NCI-H146 (cell line): ENCODE measurements around the gene TMEM41B.
"Not testable (repeated sequence)": the region's sequence is repeated elsewhere in the genome, so short reads cannot be mapped to it uniquely, and the experiment has no call there.

Source experiments
- DNase-seq: peaks from one replicate; lab custom pipeline; 2025; lab: John Stamatoyannopoulos, UW

The TMEM41B gene, protein sequence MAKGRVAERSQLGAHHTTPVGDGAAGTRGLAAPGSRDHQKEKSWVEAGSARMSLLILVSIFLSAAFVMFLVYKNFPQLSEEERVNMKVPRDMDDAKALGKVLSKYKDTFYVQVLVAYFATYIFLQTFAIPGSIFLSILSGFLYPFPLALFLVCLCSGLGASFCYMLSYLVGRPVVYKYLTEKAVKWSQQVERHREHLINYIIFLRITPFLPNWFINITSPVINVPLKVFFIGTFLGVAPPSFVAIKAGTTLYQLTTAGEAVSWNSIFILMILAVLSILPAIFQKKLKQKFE

DNA sequence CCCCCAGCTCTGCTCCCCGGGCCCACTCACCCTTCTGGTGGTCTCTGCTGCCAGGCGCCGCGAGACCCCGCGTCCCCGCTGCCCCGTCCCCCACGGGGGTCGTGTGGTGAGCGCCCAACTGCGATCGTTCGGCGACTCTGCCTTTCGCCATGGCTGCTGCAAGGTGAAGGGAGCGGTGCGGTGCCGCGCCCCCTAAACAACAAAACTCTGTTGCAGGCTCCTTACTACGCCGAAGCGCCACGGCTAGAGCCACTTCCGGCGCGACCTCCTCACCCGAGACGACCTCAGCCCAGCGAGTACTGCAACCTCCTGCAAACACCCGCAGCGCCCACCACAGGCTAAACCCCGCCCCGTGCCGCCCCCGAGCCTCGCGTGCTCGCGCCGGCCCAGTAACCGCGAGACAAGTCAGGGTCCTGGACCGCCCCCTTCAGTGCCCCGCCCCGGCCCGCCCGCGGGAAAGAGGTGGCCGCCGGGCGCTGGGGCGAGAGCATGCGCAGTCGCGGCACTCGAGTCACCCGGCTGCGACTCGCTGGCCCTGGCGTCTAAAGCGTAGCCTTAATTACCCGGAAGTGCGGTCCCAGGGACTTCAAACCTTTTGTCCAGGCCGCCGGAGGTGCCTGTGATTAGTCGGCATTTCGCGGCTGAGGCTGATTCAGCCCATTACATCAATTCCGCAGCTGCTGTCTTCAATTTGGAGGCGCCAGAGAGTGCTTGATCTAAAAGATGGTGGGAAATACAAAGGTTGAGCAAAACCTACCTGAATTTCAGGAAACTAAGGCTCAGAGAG is at the start of gene TMEM41B:
TSS of gene TMEM41B (minus strand) at position 303 of the 787 bp plus-strand sequence. CDS start at position 151, 152 bp downstream.
- DNase-seq, result peak; percentile 99

DNA sequence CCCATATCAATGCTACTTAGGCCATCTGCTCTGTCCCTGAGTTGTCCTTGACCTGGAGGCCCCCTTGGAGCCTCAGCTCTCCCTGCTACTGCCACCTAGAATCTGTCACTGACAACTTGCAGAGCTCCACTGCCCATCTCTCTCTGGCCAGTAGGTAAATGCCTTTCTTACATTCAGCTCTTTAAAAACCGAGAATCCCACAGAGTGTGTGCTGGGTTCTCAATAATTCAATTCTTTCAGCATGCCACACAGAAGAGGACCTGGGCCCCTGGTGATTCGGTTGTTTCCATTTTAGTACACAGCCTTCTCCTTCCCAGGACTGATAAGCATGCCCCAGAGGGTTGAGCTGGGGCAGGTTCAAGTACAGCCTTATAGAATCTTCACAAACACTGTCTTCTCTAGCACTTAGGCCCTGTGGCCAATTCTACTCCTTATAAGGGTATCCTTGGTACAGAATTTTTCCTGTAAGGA is 48.0 kb upstream of the TMEM41B start:
- DNase-seq, result no peak

DNA sequence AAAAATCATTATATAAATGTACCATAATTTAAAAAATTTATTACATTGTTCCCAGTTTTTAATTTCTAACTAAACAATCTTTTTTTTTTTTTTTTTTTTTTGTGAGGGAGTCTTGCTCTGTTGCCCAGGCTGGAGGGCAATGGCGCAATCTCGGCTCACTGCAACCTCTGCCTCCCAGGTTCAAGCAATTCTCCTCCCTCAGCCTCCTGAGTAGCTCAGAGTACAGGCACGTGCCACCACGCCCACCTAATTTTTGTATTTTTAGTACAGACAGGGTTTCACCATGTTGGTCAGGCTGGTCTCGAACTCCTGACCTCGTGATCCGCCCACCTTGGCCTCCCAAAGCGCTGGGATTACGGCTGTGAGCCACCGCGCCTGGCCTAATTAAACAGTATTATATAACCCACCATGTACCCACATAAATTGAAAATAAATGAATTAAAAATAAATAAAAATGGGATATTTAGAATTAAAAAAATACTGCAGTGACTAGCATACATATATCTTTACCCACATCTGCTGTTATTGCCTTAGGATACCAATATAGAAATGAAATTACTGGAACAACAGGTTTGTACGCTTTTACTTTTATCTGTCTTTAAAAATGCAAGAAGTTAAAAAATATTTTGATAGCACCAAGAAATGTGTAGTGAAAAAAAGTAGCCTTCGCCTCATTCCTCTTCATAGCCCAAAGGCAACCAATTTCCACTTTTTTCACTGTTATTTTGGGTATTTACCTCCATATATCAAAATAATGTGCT is 46.6 kb upstream of the TMEM41B start:
- not testable (repeated sequence) for DNase-seq

DNA sequence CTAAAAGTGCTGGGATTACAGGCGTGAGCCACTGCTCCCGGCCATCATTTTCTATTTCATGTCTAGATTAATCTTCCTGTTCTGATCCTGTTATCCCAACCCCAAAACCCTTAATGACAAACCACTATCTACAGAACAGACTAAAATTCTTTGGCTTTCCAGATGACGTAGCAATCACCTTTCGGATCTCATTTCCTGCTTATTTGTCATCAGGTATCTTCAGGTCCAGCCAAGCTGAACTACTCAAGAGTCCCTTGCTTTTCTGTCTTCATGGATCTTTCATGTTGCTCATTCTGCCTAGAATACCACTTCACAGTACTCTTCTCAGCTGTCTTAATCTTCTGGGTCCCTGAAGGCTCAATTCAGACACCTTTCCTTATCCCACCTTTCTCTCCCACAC is 42.6 kb upstream of the TMEM41B start:
- DNase-seq, result no peak

DNA sequence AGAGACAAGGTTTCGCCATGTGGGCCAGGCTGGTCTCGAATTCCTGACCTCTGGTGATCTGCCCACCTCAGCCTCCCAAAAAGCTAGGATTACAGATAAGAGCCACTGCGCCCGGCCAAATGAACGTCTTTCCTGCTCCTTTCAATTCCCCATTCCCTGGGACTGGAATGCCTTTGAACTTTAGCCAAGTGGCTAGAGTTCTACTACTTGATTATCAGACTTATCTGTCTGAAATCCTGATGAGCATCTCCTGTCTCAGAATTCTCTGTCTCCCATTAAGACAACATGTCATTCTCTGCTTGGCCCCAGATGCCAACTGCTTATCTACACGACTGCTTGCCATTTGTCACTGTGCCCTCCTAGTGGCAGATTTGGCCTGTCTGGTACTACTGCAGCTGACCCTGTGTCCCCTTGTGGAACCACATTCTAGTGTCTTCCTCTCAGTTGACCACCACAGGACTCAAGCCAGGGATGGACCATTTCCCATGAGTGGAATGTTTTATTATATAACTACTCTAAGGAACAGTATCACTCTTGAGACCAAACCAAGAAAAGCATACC is 37.0 kb upstream of the TMEM41B start:
- DNase-seq, result no peak

DNA sequence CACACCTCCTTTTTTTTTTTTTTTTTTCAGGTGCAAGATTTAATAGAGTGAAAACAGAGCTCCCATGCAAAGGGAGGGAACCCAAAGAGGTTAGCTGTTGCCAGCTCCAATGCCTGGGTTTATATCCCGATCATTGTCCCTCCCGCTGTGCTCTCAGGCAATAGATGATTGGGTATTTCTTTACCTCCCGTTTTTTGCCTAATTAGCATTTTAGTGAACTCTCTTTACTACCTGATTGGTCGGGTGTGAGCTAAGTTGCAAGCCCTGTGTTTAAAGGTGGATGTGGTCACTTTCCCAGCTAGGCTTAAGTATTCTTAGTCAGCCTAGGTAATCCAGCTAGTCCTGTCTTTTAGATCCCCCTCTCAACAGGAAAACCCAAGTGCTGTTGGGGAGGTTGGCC is 33.4 kb upstream of the TMEM41B start:
- DNase-seq, result not testable (repeated sequence)

DNA sequence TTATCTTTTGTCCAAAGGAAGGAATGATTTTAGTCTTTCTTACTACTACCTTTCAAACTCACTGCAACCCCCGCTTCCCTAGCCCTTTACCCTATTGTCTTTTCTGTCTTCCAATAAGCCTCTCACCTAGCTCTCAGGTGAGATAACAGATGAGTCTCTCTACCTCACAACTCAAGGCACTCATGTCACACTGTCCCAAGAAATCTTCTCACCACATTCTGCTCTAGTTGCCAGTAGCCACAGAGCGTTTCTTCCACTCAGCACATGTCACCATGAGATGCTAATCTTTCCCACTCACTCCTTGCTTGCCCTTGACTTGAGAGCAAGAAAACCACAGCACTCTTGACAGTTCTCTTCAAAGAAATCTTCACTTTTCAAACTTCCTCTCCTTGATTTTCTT is 32.7 kb upstream of the TMEM41B start:
- DNase-seq, result no peak

DNA sequence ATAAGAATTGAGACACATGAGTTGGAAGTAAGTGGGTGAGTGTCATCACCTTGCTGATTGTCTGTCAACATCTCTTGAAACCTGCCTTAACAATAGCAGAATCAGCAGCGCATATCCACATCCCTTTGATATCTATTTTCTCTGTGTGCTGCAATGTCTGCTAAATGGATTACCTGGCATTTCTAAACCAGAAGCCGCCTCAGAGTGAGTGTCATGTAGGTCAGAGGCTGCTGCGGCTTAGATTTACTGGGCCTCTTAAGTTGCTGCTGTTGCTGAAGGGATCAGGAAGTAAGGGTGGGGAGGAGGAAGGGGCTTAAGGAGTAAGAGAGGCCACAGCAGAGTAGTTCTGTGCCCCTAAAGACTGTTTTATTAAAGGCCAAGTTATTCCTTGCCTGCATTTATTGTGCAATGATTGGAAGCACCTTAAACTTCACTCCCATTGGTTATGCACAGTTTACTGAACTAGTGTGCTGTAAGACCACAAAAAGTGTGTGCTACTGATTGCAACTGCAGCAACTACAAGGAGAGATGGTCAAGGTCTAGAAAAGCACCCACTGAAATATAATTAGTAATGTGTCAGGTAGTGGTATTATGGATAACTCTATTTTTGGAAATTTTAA is 29.8 kb upstream of the TMEM41B start:
- DNase-seq, result no peak

DNA sequence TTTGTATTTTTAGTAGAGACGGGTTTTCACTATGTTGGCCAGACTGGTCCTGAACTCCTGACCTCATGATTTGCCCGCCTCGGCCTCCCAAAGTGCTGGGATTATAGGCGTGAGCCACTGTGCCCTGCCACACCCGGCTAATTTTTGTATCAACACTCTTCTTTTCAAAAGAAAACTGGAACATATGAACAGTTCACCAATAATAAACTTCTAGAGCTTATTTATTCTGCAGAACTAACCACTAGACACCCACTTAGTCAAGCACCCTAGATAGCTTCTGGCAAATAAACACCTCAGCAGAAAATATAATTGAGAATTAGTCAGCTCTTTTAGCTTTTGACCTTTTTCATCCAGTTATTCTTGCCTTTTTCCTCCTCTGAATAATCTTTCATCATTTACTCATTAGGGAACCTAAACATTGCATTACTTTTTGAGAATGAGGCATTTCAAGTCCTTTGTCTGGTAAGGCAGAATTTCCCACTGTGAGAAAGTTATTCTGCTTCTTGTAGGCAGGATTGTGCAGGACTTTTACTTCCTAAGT is 27.3 kb upstream of the TMEM41B start:
- DNase-seq, result no peak

DNA sequence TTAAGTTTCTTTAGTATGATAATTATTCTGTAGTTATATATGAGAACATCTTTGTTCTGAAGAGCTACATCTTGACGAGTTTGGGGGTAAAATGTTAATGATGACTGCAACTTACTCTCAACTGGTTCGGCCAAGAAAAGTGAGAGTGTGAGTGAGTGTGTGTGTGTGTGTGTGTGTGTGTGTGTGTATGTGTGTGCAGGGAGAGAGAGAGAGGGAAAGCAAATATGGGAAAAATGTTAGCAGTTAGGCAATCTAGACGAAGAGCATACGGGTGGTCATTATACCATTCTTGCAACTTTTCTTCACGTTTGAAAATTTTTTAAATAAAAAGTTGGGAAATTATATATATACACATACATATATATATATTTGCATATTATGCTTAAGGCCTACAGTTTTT is 18.3 kb upstream of the TMEM41B start:
- no peak for DNase-seq

DNA sequence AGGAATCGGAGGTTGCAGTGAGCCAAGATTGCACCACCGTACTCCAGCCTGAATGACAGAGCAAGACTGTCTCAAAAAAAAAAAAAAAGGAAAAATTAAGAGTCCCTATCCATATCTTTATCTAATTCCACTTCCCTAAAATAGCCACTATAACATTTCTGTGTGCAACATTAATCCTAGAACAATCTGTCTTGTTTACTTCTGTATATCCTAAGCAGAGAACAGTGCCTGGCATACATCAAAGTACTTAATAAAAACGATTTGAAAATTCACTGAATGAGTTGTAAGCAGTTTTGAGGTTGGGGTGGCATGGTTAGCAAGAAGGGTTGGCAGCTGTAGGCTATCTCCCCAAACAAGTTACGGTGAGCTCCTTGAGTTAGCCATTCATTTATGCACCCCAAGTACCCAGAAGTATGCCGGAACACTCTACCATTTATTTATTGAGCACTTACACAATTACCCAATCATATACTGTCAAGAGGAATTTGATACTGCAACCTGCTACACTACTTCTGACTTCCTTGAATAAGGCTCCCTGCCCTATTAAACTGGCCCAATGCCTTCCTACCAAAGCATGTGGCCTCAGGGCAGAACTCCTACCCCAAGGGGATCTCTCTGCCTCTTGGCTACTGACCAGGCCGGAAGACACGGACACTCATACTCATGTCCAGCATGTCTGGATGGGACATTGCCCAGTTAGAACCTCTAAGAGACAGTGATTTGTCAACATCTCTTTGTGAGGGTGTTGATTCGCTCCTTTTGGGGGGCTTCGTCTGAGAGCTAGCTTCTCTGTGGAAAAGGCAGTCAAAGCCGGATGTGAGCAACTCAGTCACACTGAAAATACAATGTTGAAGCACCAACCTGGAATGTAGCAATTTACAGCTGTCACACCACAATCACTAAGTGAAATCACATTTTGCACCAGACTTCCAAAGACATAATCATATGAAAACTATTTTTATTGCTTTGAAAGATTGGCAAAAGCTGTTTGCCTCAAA is 16.3 kb upstream of the TMEM41B start:
- no peak for DNase-seq

DNA sequence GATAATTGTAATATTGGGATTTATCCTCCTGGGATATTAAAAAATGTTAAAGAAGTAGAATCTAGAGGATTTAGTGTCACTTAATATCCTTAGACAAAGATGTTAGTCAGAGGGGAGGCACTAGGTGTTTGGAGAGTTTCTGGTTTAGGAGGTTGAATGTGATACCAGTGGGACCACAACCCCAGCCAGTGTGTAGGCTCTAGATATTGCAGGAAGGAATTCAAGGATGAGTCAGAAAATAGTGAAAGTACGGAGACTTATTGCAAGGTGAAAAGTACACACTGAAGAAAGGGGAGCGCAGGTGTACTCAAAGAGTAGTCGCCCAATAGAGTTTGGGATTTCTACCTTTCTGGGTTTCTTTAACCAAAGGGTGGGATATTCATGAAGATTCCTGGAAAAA is 5.7 kb upstream of the TMEM41B start:
- no peak for DNase-seq

DNA sequence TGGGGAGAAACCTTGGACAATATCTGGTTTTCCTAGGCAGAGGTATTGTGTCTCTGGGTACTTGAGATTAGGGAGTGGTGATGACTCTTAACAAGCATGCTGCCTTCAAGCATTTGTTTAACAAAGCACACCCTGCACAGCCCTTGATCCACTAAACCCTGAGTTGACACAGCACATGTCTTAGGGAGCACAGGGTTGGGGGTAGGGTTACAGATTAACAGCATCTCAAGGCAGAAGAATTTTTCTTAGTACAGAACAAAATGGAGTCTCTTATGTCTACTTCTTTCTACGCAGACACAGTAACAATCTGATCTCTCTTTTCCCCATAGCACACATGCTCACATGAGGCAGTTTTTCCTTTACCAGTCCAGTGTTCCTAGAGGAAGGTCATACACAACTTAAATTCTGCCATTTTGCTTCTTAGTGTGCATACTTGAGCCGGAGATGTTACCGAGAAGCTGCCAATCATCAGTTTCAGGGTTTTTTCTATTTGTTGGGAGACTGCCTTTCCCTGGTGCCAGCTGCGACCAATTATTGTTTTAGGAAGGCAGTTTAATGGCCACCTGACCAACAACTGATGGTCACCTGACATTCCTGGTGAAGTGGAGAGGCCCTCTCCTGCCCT is 5.1 kb upstream of the TMEM41B start:
- DNase-seq, result peak; percentile 16

DNA sequence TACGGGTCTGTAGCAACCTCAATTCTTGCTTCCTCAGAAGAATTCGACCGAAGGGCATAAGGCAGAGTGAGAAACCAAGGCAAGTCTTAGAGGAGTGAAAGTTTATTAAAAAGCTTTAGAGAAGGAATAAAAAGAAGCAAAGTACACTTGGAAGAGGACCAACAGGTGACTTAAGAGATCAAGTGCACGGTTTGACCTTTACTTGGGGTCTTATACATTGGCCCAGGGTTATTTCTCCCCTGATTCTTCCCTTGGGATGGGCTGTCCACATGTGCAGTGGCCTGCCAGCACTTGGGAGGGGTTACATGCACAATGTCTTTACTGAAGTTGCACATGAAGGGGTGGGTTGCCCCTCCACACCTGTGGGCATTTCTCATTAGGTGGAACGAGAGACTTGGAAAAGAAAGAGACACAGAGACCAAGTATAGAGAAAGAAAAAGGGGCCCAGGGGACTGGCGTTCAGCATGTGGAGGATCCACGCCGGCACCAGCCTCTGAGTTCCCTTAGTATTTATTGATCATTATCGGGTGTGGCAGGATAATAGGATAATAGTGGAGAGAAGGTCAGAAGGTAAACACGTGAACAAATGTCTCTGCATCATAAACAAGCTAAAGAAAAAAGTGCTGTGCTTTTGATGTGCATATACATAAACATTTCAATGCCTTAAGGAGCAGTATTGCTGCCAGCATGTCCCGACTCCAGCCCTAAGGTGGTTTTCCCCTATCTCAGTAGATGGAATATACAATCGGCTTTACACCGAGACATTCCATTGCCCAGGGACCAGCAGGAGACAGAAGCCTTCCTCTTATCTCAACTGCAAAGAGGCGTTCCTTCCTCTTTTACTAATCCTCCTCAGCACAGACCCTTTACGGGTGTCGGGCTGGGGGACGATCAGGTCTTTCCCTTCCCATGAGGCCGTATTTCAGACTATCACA is 4.3 kb upstream of the TMEM41B start:
- not testable (repeated sequence) for DNase-seq

DNA sequence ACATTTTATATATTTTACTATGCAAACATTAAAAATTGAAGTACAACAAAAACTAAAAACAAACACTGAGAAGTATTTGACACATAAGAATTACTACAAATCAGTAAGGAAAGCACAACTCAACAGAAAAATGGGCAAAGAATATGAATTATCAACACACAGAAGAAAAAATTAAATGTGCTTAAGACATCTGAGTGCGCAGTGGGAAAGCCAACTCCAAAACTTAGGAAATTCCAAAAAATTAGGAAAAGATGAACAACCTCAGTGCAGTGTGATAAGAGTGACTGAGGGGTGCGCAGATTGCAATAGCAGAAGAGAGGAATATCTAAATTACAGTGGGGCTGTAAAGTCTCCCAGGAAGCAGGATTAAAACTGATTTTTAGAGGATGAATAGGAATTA is 1.9 kb upstream of the TMEM41B start:
- no peak for DNase-seq

DNA sequence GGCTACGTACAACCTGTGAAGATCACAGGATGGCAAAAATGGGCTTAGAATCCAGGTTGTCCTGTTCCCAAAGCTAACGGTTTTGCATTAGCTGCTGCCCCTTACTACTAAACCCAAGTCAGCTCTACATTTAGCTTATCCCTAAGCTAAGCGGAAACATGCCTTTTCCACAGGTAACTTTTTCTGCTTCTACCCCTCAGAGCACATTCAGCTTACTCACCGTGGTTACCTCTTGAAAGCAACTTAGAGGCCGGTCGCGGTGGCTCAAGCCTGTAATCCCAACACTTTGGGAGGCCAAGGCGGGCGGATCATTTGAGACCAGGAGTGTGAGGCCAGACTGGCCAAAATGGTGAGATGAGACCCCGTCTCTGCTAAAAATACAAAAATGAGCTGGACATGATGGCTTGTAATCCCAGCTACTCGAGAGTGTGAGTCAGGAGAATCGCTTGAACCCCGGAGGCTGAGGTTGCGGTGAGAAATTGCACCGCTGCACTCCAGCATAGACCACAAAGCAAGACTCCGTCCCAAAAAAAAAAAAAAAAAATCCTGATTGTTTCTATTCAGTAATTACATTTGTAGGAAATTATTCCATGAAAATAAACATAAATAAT is 790 bp upstream of the TMEM41B start:
- DNase-seq, result peak; percentile 30

DNA sequence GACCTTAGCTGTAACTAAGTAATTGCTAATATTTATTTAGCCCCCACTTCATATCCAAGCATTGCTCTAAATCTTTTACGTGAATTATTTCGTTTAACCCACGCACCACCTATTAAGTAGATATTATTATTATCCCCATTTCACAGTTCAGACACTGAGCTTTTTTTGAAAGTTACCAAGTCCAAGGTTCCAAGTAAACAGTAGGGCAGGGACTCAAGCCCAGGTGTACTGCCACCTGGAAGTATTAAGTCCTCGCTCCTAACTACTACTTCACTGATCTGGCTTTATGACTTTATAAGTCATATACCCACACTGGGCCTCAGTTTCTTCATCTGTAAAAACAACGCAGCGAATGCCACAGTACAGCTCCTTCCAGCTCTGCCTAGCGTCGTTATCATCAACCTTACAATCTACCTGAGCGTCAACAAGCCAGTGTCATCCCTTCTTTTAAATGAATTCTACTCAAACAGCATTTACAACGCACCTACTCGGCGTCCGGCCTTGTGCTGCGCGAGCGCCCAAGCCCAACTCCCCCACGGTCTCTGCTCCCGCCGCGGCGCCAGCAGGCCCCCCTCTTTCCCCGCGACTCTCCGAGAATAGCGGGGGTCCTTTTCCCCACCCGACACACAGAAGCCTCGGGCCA is 624 bp downstream of the TMEM41B start:
- DNase-seq, result peak; percentile 28
